ENCODE measurements around the gene RTEL1. TPM values are rescaled to one million over a fixed set of nuclear protein-coding genes. Genes with fewer than 3 reads are reported as not detected.

The RTEL1 gene
- total RNA-seq, 2 experiments from 2014 or later = 25.5 to 27.6 TPM

DNA sequence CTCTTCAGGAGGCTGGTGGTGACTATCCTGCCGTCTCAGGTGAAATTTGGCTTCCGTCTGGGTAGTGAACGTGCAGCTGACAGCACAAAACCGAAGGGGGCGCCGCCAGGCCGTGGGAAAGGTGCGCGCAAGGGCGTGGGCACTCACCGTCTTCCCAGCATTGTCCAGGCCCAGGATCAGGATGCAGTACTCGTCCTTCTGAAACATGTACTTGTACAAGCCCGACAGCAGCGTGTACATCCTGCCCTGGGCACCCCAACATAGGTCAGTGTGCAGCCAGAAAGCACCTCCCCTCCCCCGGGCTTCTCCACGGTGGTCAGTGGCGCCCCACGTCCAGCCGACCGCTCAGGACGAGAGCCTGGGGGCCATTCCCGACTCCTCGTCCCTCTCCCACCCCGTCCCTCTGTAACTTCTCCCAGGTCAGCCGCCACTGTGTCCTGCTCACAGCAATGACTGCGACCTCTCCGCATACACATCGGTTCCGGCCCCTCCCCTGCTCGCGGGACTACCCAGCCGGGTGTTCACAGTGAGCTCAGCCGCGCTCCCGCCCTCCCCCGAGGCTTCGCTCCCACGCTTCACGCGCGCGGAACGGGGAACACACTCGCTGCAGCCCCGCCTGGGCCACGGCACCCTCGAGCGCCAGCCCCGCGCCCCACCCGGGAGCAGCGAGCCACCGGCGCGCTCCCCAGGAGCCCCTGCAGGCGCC is 48.9 kb downstream of the RTEL1 start:
- no peaks in the 10 kb centered on the region for H3K9me3 ChIP-seq (ENCODE audit: control insufficient read depth in 1 of 2, insufficient read depth in 1 of 2, low read length in 2 of 2)
- CTCF ChIA-PET = interaction anchor here (0.6 to 3.9 kb wide), 21 partner anchors 20 to 331 kb away, joined by 3 to 44 read pairs (median 5); partner anchors contain the start of genes LIME1, PRPF6, RTEL1 and SLC2A4RG
- peaks cover 60% of the 10 kb centered on the region for H3K36me3 ChIP-seq (ENCODE audit: insufficient read depth, low read length)

GRCh38 chr20:63707558-63708300 is 49.6 kb downstream of the RTEL1 start, which contains the start of the genes ARFRP1 and ZGPAT:
Gene ARFRP1, minus strand, starts transcription at chr20:63707976. Its CDS starts 885 bp downstream, at chr20:63707091.
Gene ZGPAT, plus strand, starts transcription at chr20:63708039. Its CDS starts 542 bp downstream, at chr20:63708581.
- intact Hi-C loops (cut with DNase I, micrococcal nuclease) = loop anchor here (1.0 to 10.0 kb wide), 15 partner anchors 29 to 355 kb away; partner anchors contain the start of genes LIME1 (in 2 of the 2), RTEL1 (in 2 of the 2), SAMD10 (in 2 of the 2) and TCEA2 (in 1 of the 2)
- peak; percentile 78 for ATAC-seq (ENCODE audit: poor library complexity)
- TF ChIP-seq, protein P1, sequence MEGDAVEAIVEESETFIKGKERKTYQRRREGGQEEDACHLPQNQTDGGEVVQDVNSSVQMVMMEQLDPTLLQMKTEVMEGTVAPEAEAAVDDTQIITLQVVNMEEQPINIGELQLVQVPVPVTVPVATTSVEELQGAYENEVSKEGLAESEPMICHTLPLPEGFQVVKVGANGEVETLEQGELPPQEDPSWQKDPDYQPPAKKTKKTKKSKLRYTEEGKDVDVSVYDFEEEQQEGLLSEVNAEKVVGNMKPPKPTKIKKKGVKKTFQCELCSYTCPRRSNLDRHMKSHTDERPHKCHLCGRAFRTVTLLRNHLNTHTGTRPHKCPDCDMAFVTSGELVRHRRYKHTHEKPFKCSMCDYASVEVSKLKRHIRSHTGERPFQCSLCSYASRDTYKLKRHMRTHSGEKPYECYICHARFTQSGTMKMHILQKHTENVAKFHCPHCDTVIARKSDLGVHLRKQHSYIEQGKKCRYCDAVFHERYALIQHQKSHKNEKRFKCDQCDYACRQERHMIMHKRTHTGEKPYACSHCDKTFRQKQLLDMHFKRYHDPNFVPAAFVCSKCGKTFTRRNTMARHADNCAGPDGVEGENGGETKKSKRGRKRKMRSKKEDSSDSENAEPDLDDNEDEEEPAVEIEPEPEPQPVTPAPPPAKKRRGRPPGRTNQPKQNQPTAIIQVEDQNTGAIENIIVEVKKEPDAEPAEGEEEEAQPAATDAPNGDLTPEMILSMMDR (IDR thresholded peaks at IDR 0.05) = no peak
- Mint-ChIP-seq H3K4me3 (peak within 1 kb of the TSS; percentile 88), H3K4me1 (ENCODE audit: low read depth) (peaks cover 46% of the 10 kb centered on the region), H3K27me3 (no peaks in the 10 kb centered on the region), H3K27ac (peak within 1 kb of the TSS; percentile 89), H3K9me3 (no peaks in the 10 kb centered on the region), H3K36me3 (ENCODE audit: low read depth) (peaks cover 64% of the 10 kb centered on the region)
- Histone ChIP-seq H3K4me1 (ENCODE audit: insufficient read depth, low read length) (peaks cover 45% of the 10 kb centered on the region), H3K36me3 (ENCODE audit: insufficient read depth, low read length) (peaks cover 67% of the 10 kb centered on the region), H3K27ac (ENCODE audit: low read depth in 1 of 2, low read length in 2 of 2) (peak within 1 kb of the TSS; percentile 55 to 71), H3K4me3 (ENCODE audit: low read length) (peak within 1 kb of the TSS; percentile 76), H3K9me3 (ENCODE audit: control insufficient read depth in 1 of 2, insufficient read depth in 1 of 2, low read length in 2 of 2) (no peaks in the 10 kb centered on the region), H3K27me3 (ENCODE audit: control insufficient read depth in 1 of 2, insufficient read depth in 2 of 2, low read length in 2 of 2) (no peaks in the 10 kb centered on the region)
- POLR2A ChIA-PET = interaction anchor here (0.6 to 5.0 kb wide), 21 partner anchors 9 to 188 kb away, joined by 3 to 168 read pairs (median 4); partner anchors contain the start of genes GMEB2, LIME1, PPDPF and PTK6
- peak; percentile 71 to 94 (median 88) for DNase-seq
- CTCF ChIA-PET = interaction anchor here (0.6 to 3.9 kb wide), 14 partner anchors 20 to 331 kb away, joined by 3 to 44 read pairs (median 6); partner anchors contain the start of genes LIME1, PRPF6 and SLC2A4RG

More for the DNA sequence above, 48.9 kb downstream of the RTEL1 start:
- peak overlapping the region; percentile 17 to 71 for H3K27ac ChIP-seq (ENCODE audit: low read depth in 1 of 2, low read length in 2 of 2)
- H3K4me1 ChIP-seq (ENCODE audit: insufficient read depth, low read length) = peaks cover 44% of the 10 kb centered on the region
- H3K27me3 ChIP-seq (ENCODE audit: control insufficient read depth in 1 of 2, insufficient read depth in 2 of 2, low read length in 2 of 2) = no peaks in the 10 kb centered on the region
- H3K36me3 Mint-ChIP-seq (ENCODE audit: low read depth) = peaks cover 57% of the 10 kb centered on the region
- ATAC-seq (ENCODE audit: poor library complexity) (peak; percentile 66), DNase-seq (peak; percentile 45 to 83 (median 63))
- POLR2A ChIA-PET = interaction anchor here (0.7 to 5.0 kb wide), 17 partner anchors 9 to 186 kb away, joined by 3 to 168 read pairs (median 8); partner anchors contain the start of genes GMEB2, LIME1, PPDPF and PTK6
- TF ChIP-seq, protein P1 (IDR thresholded peaks at IDR 0.05) = peak; percentile 61
- H3K4me1 Mint-ChIP-seq (ENCODE audit: low read depth) = peaks cover 41% of the 10 kb centered on the region
- H3K4me3 Mint-ChIP-seq = peak overlapping the region; percentile 88
- H3K27me3 Mint-ChIP-seq = no peaks in the 10 kb centered on the region
- intact Hi-C loops (cut with DNase I, micrococcal nuclease) = loop anchor here (1.0 to 10.0 kb wide), 14 partner anchors 30 to 355 kb away; partner anchors contain the start of genes RTEL1 (in 2 of the 2), SAMD10 (in 2 of the 2), LIME1 (in 1 of the 2) and TCEA2 (in 1 of the 2)
- peak overlapping the region; percentile 89 for H3K27ac Mint-ChIP-seq
- no peaks in the 10 kb centered on the region for H3K9me3 Mint-ChIP-seq
- H3K4me3 ChIP-seq (ENCODE audit: low read length) = peak overlapping the region; percentile 76

All from CD4-positive, alpha-beta T cell (primary cell).